ENCODE measurements around the gene CRTC2.

Gene CRTC2

GRCh38 chr1:153928245-153928644 is 30.2 kb downstream of the CRTC2 start:
- peak overlapping the region; percentile 64 for H3K27ac ChIP-seq (ENCODE audit: low read depth, low read length, poor library complexity, severe bottlenecking)
- no peaks in the 10 kb centered on the region for H3K9me3 ChIP-seq (ENCODE audit: low read length)

GRCh38 chr1:153926405-153926804 is 32.0 kb downstream of the CRTC2 start:
- Histone ChIP-seq H3K27ac (ENCODE audit: low read depth, low read length, poor library complexity, severe bottlenecking) (no peak overlapping the region), H3K9ac (ENCODE audit: low read length) (no peak overlapping the region), H3K4me3 (ENCODE audit: low read depth, low read length, poor library complexity, severe bottlenecking) (no peak overlapping the region), H3K79me2 (ENCODE audit: insufficient read depth, low read length) (peaks cover 8% of the 10 kb centered on the region), H3K9me2 (ENCODE audit: low read depth, low read length) (no peaks in the 10 kb centered on the region), H3F3A (ENCODE audit: insufficient read depth, low read length) (no peaks in the 10 kb centered on the region), H3K36me3 (ENCODE audit: insufficient read depth, low read length) (peaks cover 28% of the 10 kb centered on the region; the same call in 1 of the 2 replicates), H3K27me3 (ENCODE audit: insufficient read depth, low read length) (no peaks in the 10 kb centered on the region), H2AFZ (ENCODE audit: low read length) (no peak overlapping the region), H4K20me1 (ENCODE audit: insufficient read depth, low read length) (no peaks in the 10 kb centered on the region), H3K4me2 (ENCODE audit: low read length) (no peak overlapping the region), H3K4me1 (ENCODE audit: insufficient read depth, low read length, severe bottlenecking) (peaks cover 14% of the 10 kb centered on the region), H3K9me3 (ENCODE audit: low read length) (no peaks in the 10 kb centered on the region)
- no peak for TF ChIP-seq EZH2 (IDR thresholded peaks at IDR 0.05; ENCODE audit: borderline replicate concordance, low read length)
- TF ChIP-seq CTCF (IDR thresholded peaks at IDR 0.05; ENCODE audit: low read length), result no peak

More at GRCh38 chr1:153928245-153928644, 30.2 kb downstream of the CRTC2 start:
- peaks cover 11% of the 10 kb centered on the region for H3K4me1 ChIP-seq (ENCODE audit: insufficient read depth, low read length, severe bottlenecking)
- no peak overlapping the region for H3K9ac ChIP-seq (ENCODE audit: low read length)
- H2AFZ ChIP-seq (ENCODE audit: low read length), result no peak overlapping the region
- no peaks in the 10 kb centered on the region for H3F3A ChIP-seq (ENCODE audit: insufficient read depth, low read length)
- H3K9me2 ChIP-seq (ENCODE audit: low read depth, low read length), result no peaks in the 10 kb centered on the region
- H3K79me2 ChIP-seq (ENCODE audit: insufficient read depth, low read length), result no peaks in the 10 kb centered on the region
- no peaks in the 10 kb centered on the region for H4K20me1 ChIP-seq (ENCODE audit: insufficient read depth, low read length)
- H3K27me3 ChIP-seq (ENCODE audit: insufficient read depth, low read length), result no peaks in the 10 kb centered on the region
- no peak overlapping the region for H3K4me2 ChIP-seq (ENCODE audit: low read length)
- H3K36me3 ChIP-seq (ENCODE audit: insufficient read depth, low read length), result peaks cover 34% of the 10 kb centered on the region
- H3K4me3 ChIP-seq (ENCODE audit: low read depth, low read length, poor library complexity, severe bottlenecking), result no peak overlapping the region
- TF ChIP-seq CTCF (IDR thresholded peaks at IDR 0.05; ENCODE audit: low read length), result no peak
- TF ChIP-seq EZH2 (IDR thresholded peaks at IDR 0.05; ENCODE audit: borderline replicate concordance, low read length), result no peak

- Histone ChIP-seq H3K4me3 (ENCODE audit: low read depth, low read length, poor library complexity, severe bottlenecking) (peak within 1 kb of the TSS; percentile 83), H2AFZ (ENCODE audit: low read length) (no peak within 1 kb of the TSS), H4K20me1 (ENCODE audit: insufficient read depth, low read length) (no peaks in the 10 kb centered on the region; the same call in 1 of the 2 replicates), H3F3A (ENCODE audit: insufficient read depth, low read length) (no peaks in the 10 kb centered on the region), H3K79me2 (ENCODE audit: insufficient read depth, low read length) (peaks cover 40% of the 10 kb centered on the region), H3K4me2 (ENCODE audit: low read length) (peak within 1 kb of the TSS; percentile 95), H3K36me3 (ENCODE audit: insufficient read depth, low read length) (peaks cover 19% of the 10 kb centered on the region; the same call in 1 of the 2 replicates), H3K4me1 (ENCODE audit: insufficient read depth, low read length, severe bottlenecking) (peaks cover 37% of the 10 kb centered on the region), H3K27ac (ENCODE audit: low read depth, low read length, poor library complexity, severe bottlenecking) (peak within 1 kb of the TSS; percentile 70), H3K9me3 (ENCODE audit: low read length) (no peaks in the 10 kb centered on the region), H3K9me2 (ENCODE audit: low read depth, low read length) (no peaks in the 10 kb centered on the region), H3K9ac (ENCODE audit: low read length) (peak within 1 kb of the TSS; percentile 89), H3K27me3 (ENCODE audit: insufficient read depth, low read length) (no peaks in the 10 kb centered on the region)
- TF ChIP-seq CTCF (IDR thresholded peaks at IDR 0.05; ENCODE audit: low read length), result no peak
- TF ChIP-seq EZH2 (IDR thresholded peaks at IDR 0.05; ENCODE audit: borderline replicate concordance, low read length), result no peak
Measured at GRCh38 chr1:153922972-153923925, 35.2 kb downstream of the CRTC2 start, which contains the start of gene GATAD2B. TSS of gene GATAD2B (minus strand) at chr1:153922972. CDS start at chr1:153828347, 94,625 bp downstream.
